ENCODE results near the gene ZSWIM1. TPM values are rescaled to one million over a fixed set of nuclear protein-coding genes. Genes with fewer than 3 reads are reported as not detected.

The ZSWIM1 gene
- total and polyA plus RNA-seq, 2 of the 13 experiments (the other 11 are each of a cell fraction or from before 2014, with no cell fraction given) = 9.5 to 11.7 TPM

DNA sequence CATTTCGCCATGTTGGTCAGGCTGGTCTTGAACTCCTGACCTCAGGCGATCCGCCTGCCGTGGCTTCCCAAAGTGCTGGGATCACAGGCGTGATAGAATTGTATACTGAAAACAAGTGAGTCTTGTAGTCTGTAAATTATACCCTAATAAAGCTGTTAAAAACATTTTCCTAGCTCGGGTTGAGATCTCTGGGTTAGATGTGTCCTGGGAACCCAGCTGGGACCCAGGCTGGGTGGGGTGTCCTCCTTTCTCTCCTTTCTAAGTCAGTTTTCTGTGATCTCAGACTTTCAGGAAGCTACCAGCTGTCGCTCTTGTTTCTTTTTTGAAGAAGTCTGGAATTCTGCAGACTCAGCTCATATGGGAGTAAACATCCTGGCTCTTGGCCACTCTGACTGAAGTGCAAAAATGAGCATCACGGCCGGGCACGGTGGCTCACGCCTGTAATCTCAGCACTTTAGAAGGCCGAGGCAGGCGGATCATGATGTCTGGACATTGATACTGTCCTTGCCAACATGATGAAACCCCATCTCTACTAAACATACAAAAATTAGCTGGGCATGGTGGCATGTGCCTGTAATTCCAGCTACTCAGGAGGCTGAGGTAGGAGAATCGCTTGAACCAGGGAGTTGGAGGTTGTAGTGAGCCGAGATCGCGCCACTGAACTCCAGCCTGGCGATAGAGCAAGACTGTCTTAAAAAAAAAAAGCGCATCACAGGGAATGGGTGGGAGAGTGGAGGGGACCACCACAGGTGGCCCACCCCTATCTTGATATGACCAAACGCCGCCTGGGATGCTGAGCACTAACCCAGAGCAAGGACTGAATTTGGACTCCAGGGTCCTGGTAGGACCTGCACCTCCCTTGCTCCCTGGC is 43.6 kb downstream of the ZSWIM1 start (continued):
- TF ChIP-seq TARDBP (CRISPR knock-in tag; IDR thresholded peaks at IDR 0.05) (peak; percentile 67; the same call in 1 of the 2 replicates), GFI1 (CRISPR knock-in tag; IDR thresholded peaks at IDR 0.05; ENCODE audit: borderline replicate concordance) (peak; percentile 64), ZBTB38 (CRISPR knock-in tag; IDR thresholded peaks at IDR 0.05) (0 out of 2 replicates have a peak, but pooled peaks have one; percentile 30), ZNF839 (CRISPR knock-in tag; IDR thresholded peaks at IDR 0.05; ENCODE audit: borderline replicate concordance) (peak; percentile 25; the same call in 1 of the 2 replicates), IRF2 (CRISPR knock-in tag; IDR thresholded peaks at IDR 0.05) (peak; percentile 39; the same call in 1 of the 2 replicates), ZFX (CRISPR knock-in tag; IDR thresholded peaks at IDR 0.05; ENCODE audit: low read depth) (peak; percentile 42; the same call in 1 of the 2 replicates), ZNF124 (CRISPR knock-in tag; IDR thresholded peaks at IDR 0.05) (no peak), TBX2 (CRISPR knock-in tag; IDR thresholded peaks at IDR 0.05; ENCODE audit: borderline replicate concordance) (peak; percentile 46; the same call in 1 of the 2 replicates), ZNF605 (CRISPR knock-in tag; IDR thresholded peaks at IDR 0.05) (peak; percentile 72; the same call in 1 of the 2 replicates), SSRP1 (CRISPR knock-in tag; IDR thresholded peaks at IDR 0.05) (0 out of 2 replicates have a peak, but pooled peaks have one; percentile 39), ZNF350 (CRISPR knock-in tag; IDR thresholded peaks at IDR 0.05; ENCODE audit: borderline replicate concordance, low read depth) (peak; percentile 57; the same call in 1 of the 2 replicates), ZNF563 (CRISPR knock-in tag; IDR thresholded peaks at IDR 0.05) (no peak), RCOR2 (CRISPR knock-in tag; IDR thresholded peaks at IDR 0.05) (0 out of 2 replicates have a peak, but pooled peaks have one; percentile 18), TEAD3 (CRISPR knock-in tag; optimal IDR thresholded peaks at IDR 0.05; ENCODE audit: borderline replicate concordance) (peak; percentile 68), RFX5 (IDR thresholded peaks at IDR 0.05; ENCODE audit: low read depth, low read length) (peak; percentile 30; the same call in 1 of the 2 replicates)
- TF ChIP-seq, protein P1, sequence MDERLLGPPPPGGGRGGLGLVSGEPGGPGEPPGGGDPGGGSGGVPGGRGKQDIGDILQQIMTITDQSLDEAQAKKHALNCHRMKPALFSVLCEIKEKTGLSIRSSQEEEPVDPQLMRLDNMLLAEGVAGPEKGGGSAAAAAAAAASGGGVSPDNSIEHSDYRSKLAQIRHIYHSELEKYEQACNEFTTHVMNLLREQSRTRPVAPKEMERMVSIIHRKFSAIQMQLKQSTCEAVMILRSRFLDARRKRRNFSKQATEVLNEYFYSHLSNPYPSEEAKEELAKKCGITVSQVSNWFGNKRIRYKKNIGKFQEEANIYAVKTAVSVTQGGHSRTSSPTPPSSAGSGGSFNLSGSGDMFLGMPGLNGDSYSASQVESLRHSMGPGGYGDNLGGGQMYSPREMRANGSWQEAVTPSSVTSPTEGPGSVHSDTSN (CRISPR knock-in tag; IDR thresholded peaks at IDR 0.05) = peak; percentile 48; the same call in 1 of the 2 replicates
- TF ChIP-seq, protein P2, sequence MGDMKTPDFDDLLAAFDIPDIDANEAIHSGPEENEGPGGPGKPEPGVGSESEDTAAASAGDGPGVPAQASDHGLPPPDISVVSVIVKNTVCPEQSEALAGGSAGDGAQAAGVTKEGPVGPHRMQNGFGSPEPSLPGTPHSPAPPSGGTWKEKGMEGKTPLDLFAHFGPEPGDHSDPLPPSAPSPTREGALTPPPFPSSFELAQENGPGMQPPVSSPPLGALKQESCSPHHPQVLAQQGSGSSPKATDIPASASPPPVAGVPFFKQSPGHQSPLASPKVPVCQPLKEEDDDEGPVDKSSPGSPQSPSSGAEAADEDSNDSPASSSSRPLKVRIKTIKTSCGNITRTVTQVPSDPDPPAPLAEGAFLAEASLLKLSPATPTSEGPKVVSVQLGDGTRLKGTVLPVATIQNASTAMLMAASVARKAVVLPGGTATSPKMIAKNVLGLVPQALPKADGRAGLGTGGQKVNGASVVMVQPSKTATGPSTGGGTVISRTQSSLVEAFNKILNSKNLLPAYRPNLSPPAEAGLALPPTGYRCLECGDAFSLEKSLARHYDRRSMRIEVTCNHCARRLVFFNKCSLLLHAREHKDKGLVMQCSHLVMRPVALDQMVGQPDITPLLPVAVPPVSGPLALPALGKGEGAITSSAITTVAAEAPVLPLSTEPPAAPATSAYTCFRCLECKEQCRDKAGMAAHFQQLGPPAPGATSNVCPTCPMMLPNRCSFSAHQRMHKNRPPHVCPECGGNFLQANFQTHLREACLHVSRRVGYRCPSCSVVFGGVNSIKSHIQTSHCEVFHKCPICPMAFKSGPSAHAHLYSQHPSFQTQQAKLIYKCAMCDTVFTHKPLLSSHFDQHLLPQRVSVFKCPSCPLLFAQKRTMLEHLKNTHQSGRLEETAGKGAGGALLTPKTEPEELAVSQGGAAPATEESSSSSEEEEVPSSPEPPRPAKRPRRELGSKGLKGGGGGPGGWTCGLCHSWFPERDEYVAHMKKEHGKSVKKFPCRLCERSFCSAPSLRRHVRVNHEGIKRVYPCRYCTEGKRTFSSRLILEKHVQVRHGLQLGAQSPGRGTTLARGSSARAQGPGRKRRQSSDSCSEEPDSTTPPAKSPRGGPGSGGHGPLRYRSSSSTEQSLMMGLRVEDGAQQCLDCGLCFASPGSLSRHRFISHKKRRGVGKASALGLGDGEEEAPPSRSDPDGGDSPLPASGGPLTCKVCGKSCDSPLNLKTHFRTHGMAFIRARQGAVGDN (CRISPR knock-in tag; IDR thresholded peaks at IDR 0.05) = peak; percentile 24; the same call in 1 of the 2 replicates
- TF ChIP-seq, protein P3, sequence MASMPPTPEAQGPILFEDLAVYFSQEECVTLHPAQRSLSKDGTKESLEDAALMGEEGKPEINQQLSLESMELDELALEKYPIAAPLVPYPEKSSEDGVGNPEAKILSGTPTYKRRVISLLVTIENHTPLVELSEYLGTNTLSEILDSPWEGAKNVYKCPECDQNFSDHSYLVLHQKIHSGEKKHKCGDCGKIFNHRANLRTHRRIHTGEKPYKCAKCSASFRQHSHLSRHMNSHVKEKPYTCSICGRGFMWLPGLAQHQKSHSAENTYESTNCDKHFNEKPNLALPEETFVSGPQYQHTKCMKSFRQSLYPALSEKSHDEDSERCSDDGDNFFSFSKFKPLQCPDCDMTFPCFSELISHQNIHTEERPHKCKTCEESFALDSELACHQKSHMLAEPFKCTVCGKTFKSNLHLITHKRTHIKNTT (CRISPR knock-in tag; IDR thresholded peaks at IDR 0.05) = no peak
- TF ChIP-seq, protein P4, sequence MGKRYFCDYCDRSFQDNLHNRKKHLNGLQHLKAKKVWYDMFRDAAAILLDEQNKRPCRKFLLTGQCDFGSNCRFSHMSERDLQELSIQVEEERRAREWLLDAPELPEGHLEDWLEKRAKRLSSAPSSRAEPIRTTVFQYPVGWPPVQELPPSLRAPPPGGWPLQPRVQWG (CRISPR knock-in tag; IDR thresholded peaks at IDR 0.05; ENCODE audit: borderline replicate concordance, low read depth) = 0 out of 2 replicates have a peak, but pooled peaks have one; percentile 27
- TF ChIP-seq, protein P5, sequence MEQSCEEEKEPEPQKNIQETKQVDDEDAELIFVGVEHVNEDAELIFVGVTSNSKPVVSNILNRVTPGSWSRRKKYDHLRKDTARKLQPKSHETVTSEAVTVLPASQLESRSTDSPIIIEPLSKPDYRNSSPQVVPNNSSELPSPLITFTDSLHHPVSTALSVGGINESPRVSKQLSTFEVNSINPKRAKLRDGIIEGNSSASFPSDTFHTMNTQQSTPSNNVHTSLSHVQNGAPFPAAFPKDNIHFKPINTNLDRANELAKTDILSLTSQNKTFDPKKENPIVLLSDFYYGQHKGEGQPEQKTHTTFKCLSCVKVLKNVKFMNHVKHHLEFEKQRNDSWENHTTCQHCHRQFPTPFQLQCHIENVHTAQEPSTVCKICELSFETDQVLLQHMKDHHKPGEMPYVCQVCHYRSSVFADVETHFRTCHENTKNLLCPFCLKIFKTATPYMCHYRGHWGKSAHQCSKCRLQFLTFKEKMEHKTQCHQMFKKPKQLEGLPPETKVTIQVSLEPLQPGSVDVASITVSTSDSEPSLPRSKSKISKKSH (CRISPR knock-in tag; IDR thresholded peaks at IDR 0.05; ENCODE audit: borderline replicate concordance) = 0 out of 2 replicates have a peak, but pooled peaks have one; percentile 70
